ENCODE results near the gene CUL4B. TPM values are rescaled to one million over a fixed set of nuclear protein-coding genes. Genes with fewer than 3 reads are reported as not detected.
A peak's percentile ranks its signal among the peaks of the same experiment; 100 is the strongest.

The CUL4B gene
- total RNA-seq, 1 donor from 2014 or later = 33.4 TPM

- H3K4me3 ChIP-seq (ENCODE audit: low read depth, low read length) = no peak overlapping the region
- no peak for DNase-seq (ENCODE audit: low read depth)
- TF ChIP-seq, protein P1, sequence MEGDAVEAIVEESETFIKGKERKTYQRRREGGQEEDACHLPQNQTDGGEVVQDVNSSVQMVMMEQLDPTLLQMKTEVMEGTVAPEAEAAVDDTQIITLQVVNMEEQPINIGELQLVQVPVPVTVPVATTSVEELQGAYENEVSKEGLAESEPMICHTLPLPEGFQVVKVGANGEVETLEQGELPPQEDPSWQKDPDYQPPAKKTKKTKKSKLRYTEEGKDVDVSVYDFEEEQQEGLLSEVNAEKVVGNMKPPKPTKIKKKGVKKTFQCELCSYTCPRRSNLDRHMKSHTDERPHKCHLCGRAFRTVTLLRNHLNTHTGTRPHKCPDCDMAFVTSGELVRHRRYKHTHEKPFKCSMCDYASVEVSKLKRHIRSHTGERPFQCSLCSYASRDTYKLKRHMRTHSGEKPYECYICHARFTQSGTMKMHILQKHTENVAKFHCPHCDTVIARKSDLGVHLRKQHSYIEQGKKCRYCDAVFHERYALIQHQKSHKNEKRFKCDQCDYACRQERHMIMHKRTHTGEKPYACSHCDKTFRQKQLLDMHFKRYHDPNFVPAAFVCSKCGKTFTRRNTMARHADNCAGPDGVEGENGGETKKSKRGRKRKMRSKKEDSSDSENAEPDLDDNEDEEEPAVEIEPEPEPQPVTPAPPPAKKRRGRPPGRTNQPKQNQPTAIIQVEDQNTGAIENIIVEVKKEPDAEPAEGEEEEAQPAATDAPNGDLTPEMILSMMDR (IDR thresholded peaks at IDR 0.05; ENCODE audit: insufficient read depth, low read length, poor library complexity, severe bottlenecking) = no peak
- no peaks in the 10 kb centered on the region for H3K27me3 ChIP-seq (ENCODE audit: control insufficient read depth, insufficient read depth, low read length)
- H3K36me3 ChIP-seq (ENCODE audit: control insufficient read depth, insufficient read depth, low read length) = no peaks in the 10 kb centered on the region
These were observed 24.7 kb downstream of the CUL4B start for GRCh38 chrX:120536061-120536460.

GRCh38 chrX:120534413-120535205 is 26.2 kb downstream of the CUL4B start:
- Histone ChIP-seq H3K36me3 (ENCODE audit: control insufficient read depth, insufficient read depth, low read length) (no peaks in the 10 kb centered on the region), H3K27me3 (ENCODE audit: control insufficient read depth, insufficient read depth, low read length) (no peaks in the 10 kb centered on the region), H3K4me3 (ENCODE audit: low read depth, low read length) (no peak overlapping the region)
- DNase-seq (ENCODE audit: low read depth) = no peak
- TF ChIP-seq, protein P1 (IDR thresholded peaks at IDR 0.05; ENCODE audit: insufficient read depth, low read length, poor library complexity, severe bottlenecking) = no peak

GRCh38 chrX:120522820-120523219 is 37.9 kb downstream of the CUL4B start:
- no peaks in the 10 kb centered on the region for H3K27me3 ChIP-seq (ENCODE audit: control insufficient read depth, insufficient read depth, low read length)
- TF ChIP-seq, protein P1 (IDR thresholded peaks at IDR 0.05; ENCODE audit: insufficient read depth, low read length, poor library complexity, severe bottlenecking) = no peak

GRCh38 chrX:120517936-120518335 is 42.8 kb downstream of the CUL4B start:
- peak; percentile 18 for DNase-seq (ENCODE audit: low read depth)
- TF ChIP-seq, protein P1 (IDR thresholded peaks at IDR 0.05; ENCODE audit: insufficient read depth, low read length, poor library complexity, severe bottlenecking) = no peak
- no peaks in the 10 kb centered on the region for H3K27me3 ChIP-seq (ENCODE audit: control insufficient read depth, insufficient read depth, low read length)
- H3K4me3 ChIP-seq (ENCODE audit: low read depth, low read length) = no peak overlapping the region
- H3K36me3 ChIP-seq (ENCODE audit: control insufficient read depth, insufficient read depth, low read length) = no peaks in the 10 kb centered on the region

More at GRCh38 chrX:120522820-120523219, 37.9 kb downstream of the CUL4B start:
- Histone ChIP-seq H3K36me3 (ENCODE audit: control insufficient read depth, insufficient read depth, low read length) (no peaks in the 10 kb centered on the region), H3K4me3 (ENCODE audit: low read depth, low read length) (no peak overlapping the region)
- no peak for DNase-seq (ENCODE audit: low read depth)

GRCh38 chrX:120514236-120514635 is 46.5 kb downstream of the CUL4B start:
- H3K4me3 ChIP-seq (ENCODE audit: low read depth, low read length) = no peak overlapping the region
- no peaks in the 10 kb centered on the region for H3K36me3 ChIP-seq (ENCODE audit: control insufficient read depth, insufficient read depth, low read length)
- no peaks in the 10 kb centered on the region for H3K27me3 ChIP-seq (ENCODE audit: control insufficient read depth, insufficient read depth, low read length)
- DNase-seq (ENCODE audit: low read depth) = no peak
- TF ChIP-seq, protein P1 (IDR thresholded peaks at IDR 0.05; ENCODE audit: insufficient read depth, low read length, poor library complexity, severe bottlenecking) = peak; percentile 30

GRCh38 chrX:120512627-120513026 is 48.1 kb downstream of the CUL4B start:
- TF ChIP-seq, protein P1 (IDR thresholded peaks at IDR 0.05; ENCODE audit: insufficient read depth, low read length, poor library complexity, severe bottlenecking) = no peak
- no peak overlapping the region for H3K4me3 ChIP-seq (ENCODE audit: low read depth, low read length)
- no peak for DNase-seq (ENCODE audit: low read depth)
- no peaks in the 10 kb centered on the region for H3K36me3 ChIP-seq (ENCODE audit: control insufficient read depth, insufficient read depth, low read length)
- H3K27me3 ChIP-seq (ENCODE audit: control insufficient read depth, insufficient read depth, low read length) = no peaks in the 10 kb centered on the region
